Kidney glomerular epithelial cell (primary cell): Measurements from ENCODE around the gene CALR3.
"Not testable (repeated sequence)": the region's sequence is repeated elsewhere in the genome, so short reads cannot be mapped to it uniquely, and the experiment has no call there.

Source experiments
- DNase-seq: peaks from one replicate; lab custom pipeline; 2025; lab: John Stamatoyannopoulos, UW

Gene CALR3

DNA sequence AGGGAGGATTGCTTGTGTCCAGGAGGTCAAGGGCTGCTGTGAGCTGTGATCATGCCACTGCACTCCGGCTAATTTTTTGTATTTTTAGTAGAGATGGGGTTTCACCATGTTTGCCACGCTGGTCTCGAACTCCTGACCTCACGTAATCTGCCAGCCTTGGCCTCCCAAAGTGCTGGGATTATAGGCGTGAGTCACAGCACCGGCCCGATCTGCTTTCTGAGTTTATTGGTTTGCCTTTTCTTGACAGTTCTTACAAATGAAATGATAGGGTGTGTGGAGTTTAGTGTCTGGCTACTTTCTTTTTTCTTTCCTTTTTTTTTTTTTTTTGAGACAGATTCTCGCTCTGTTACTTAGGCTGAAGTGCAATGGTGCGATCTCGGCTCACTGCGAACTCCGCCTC, 1.1 kb upstream of the CALR3 start:
- DNase-seq, result no peak

DNA sequence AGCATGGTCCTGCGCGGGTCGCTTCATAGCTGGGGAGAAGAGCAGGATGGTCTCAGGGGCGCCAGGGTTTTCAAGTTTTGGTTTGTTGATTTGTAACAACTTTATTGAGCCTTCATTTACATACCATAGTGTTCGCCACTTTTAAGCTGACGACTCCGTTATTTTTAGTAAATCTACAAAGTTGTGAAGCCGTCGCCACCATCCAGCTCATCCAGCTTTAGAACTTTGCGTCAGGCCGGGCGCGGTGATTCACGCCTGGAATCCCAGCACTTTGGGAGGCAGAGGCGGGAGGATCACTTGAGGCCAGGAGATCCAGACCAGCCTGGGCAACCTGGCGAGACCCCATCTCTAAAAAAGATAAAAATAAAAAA, 631 bp upstream of the CALR3 start:
- DNase-seq, result no peak

DNA sequence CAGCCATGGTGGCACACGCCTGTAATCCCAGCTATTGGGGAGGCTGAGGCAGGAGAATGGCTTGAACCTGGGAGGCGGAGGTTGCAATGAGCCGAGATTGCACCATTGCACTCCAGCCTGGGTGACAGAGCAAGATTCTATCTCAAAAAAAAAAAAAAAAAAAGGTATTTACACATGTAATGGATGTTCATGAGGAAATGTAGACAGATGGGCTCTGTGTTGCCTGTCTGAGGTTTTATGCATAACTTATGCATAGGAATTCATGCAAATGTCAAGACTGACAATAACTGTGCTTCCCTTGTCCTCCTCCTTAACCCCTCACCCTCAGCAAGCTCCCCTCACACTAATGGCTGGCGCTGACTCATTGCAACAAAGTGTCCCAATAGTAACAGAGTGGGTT, 9.5 kb downstream of the CALR3 start:
- not testable (repeated sequence) for DNase-seq

DNA sequence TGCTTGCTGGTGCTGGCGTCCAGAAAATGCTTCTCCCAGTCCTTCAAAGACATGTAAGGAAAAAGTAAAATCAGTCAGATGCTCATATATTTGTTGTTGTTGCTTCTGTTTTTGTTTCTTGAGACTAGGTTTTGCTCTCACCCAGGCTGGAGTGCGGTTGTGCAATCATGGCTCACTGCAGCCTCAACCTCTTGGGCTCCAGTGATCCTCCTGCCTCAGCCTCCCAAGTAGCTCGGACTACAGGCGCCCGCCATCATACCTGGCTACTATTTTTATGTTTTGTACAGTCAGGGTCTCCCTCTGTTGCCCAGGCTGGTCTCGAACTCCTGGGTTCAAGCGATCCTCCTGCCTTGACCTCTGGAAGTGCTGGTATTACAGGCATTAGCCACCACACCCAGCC, 13.2 kb downstream of the CALR3 start:
- DNase-seq, result no peak

DNA sequence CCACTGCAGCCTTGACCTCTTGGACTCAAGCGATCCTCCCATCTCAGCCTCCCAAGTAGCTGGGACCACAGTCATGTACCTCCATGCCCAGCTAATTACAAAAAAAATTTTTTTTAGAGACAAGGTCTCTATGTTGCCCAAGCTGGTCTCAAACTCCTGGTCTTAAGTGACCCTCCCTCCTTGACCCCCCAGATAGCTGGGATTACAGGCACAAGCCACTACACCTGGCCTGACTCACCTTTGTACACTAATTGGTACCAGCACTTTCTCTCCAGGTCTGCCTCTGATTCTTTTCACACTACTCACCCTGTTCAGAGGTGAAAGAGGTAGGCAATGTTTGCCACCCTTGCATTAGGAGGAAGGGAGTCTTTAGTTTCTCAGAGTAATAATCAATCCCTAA, 18.7 kb downstream of the CALR3 start:
- DNase-seq, result no peak

DNA sequence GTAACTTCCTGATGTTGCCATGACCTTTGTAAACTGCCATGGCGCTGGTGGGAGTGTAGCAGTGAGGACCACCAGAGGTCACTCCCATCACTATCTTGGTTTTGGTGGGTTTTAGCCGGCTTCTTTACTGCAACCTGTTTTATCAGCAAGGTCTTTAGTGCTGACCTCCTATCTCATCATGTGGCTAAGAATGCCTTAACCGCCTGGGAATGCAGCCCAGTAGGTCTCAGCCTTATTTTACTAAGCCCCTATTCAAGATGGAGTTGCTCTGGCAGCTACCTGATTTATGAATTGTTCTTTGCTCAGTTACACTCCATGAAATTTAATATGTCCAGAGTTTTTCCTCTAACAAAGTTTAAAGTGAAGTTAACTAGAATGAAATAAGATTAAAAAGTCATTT, 19.6 kb downstream of the CALR3 start:
- DNase-seq, result no peak

DNA sequence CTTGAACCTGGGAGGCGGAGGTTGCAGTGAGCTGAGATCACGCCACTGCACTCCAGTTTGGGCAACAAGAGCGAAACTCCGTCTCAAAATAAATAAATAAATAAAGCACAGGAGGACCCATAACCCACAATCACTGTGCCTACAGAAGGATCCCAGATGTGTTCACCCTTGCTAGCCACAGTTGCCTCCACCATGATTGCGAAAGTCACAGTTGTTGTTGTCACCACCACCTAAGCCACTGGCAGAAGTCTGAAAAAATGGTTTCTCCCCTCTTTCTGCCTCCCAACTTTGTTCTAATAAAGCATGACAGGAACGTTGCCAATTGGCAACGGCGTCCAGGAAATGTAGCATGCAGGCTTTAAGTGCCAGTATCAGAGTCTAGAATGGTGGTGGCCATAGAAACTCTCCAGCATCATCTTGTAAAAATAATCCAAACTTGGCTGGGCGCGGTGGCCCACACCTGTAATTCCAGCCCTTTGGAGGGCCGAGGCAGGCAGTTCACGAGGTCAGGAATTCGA, 22.0 kb downstream of the CALR3 start:
- DNase-seq, result no peak

DNA sequence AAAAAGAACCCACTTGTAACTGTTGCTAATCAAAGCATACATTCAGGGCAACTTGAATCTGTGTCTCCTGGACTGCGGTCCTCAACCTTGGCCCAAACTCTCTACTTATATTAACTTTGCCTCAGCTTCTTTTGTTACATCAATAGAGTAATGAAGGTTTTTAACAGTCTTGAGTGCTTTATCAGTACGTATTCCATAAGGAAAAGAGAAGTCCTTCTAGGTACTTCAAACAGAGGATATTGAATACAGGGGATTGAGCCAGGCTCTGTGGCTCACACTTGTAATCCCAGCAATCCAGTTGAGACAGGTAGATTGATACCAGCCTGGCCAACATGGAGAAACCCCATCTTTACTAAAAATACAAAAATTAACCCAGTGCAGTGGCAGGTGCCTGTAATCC, 23.0 kb downstream of the CALR3 start:
- DNase-seq, result no peak

DNA sequence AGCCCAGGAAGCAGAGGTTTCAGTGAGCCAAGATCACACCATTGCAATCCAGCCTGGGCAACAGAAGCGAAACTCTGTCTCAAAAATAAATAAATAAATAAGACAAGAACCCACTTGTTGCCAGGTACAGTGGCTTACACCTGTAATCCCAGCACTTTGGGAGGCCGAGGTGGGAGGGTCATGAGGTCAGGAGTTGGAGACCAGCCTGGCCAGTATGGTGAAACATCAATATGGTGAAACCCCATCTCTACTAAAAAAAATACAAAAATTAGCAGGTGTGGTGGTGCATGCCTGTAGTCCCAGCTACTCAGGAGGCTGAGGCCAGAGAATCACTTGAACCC, 23.4 kb downstream of the CALR3 start:
- not testable (repeated sequence) for DNase-seq

DNA sequence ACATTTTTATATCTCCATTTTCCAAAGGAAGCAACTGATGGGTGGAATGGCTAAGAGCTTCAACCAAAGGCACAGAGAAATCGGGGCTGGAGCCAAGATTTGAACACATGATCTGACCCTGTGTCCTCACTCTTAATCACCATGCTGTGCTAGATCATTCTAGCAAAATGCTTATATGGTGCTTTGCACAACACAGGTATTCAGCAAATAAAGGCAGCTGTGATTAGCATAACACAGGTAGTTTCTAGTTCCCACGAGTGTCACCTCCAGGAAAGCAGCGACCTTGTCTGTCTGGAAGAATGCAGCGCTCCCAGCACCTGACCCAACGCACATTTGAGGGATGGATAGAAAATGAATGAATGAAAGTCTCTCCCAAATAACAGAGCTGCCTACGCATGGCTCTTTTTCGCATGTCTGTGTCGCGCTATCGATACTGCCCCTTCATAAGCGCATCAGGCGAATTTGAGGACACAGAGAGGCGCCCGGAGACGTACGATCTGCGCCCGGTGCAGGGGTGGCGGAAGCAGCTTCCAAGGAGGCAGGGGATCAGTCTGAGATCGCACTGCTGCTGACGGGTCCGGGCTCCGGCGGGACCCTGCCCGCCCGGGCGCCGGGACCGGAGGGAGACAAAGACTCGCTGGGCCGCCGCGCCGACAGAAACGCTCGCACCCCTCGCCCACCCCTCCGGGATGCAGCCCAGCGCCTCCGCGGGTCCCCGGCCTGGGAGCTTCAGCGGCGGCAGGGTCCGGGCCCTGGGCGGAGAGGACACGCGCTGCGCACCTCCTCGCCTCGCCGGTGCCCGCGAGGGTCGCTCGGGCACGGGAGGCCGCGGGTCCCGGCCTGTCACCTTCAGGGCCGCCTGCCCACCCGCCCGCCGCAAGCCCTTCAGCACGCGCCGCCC, 24.8 kb downstream of the CALR3 start:
- DNase-seq, result no peak

DNA sequence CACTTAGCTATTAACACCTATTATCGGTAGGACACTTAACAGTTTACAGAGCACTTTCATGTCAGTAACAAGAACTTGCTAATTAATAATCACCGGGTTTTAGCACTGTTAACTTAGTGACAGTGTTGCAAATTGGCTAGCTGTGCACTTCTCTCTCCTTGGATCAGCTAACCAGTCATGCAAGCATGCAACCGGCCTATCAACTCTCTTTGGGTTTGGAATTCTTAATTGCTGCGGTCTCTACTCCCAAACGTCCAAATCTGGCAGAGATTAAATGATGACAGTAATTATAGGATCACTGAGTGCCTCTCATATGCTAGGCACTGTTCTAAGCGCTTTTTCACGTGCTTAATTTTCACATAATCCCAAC, 25.4 kb downstream of the CALR3 start:
- no peak for DNase-seq

DNA sequence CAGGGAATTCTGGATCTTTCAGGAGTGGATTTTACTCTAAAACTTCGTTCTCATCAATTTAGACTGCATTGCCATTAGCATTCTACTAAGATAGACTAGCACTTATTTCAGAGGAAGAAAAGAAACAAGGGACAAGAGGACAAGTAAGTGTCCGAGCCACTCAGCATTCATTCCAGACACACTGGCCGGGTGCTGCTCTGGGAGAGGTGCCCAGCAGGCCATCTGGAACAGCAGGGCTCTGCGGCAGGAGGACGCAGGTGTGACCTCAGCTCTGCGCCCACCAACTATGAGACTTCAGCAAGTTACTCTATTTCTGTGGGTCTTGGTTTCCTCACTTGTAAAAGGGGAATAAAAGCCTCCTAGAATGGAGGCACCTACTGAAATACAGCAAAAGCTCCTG, 28.4 kb downstream of the CALR3 start:
- no peak for DNase-seq

DNA sequence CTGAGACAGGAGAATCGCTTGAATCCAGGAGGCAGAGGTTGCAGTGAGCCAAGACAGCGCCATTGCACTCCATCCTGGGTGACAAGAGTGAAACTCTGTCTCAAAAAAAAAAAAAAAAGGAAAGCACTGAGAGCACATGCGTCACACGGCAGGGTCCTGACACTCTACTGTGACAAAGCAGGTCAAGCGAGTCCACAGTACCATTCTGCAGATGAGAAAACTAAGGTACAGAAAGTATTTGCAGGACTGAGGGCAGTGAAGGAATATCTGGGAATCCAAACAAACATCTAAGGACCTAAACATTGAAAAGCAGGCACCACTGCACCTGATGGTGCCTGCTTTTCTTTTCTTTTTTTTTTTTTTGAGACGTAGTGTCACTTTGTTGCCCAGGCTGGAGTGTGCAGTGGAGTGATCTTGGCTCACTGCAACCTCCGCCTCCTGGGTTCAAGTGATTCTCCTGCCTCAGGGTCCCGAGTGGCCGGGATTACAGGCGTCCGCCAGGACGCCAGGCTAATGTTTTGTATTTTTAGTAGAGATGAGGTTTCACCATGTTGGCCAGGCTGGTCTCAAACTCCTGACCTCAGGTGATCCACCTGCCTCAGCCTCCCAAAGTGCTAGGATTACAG, 29.1 kb downstream of the CALR3 start:
- not testable (repeated sequence) for DNase-seq

DNA sequence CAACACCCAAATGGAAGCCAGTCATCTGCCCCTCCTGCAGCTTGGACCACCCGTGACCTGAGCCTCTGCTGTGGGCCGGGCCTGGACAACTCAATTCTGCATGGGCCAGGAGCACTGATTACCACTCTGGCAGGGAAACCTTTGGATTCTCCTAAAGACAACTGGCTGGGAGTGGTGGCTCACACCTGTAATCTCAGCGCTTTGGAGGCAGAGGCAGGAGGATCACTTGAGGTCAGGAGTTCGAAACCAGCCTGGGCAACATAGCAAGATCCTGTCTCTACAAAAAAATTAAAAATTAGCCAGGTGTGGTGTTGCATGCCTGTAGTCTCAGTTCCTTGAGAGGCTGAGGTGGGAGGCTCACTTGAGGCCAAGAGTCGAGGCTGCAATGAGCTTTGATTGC, 30.7 kb downstream of the CALR3 start:
- DNase-seq, result no peak

DNA sequence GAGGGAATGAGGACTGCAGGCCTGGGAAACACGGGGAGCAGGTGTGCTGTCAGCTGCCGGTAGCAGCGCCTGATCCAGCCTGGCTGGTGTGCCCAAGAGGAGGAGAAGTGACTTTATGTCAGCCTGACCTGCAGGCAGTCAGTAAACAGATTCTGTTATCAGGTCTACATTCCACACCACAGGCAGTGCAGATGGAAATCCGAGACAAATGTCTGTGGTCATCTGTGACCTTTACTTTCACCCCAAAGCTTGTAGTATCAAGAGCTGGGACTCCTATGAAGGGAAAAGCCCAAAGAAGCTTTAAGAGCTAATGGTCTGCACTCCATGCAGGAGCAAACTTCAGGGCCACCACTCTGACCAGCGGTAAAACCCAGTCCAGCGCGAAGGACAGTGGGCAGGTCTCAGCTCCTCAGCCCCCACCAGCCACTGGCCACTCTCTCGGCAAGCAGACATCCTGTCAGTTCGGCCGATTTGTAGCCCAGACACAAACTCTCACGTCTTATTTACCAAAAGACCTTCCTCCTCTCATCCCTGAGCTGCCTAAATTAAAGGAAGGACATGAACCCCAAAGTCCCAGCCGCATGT, 31.9 kb downstream of the CALR3 start:
- no peak for DNase-seq

DNA sequence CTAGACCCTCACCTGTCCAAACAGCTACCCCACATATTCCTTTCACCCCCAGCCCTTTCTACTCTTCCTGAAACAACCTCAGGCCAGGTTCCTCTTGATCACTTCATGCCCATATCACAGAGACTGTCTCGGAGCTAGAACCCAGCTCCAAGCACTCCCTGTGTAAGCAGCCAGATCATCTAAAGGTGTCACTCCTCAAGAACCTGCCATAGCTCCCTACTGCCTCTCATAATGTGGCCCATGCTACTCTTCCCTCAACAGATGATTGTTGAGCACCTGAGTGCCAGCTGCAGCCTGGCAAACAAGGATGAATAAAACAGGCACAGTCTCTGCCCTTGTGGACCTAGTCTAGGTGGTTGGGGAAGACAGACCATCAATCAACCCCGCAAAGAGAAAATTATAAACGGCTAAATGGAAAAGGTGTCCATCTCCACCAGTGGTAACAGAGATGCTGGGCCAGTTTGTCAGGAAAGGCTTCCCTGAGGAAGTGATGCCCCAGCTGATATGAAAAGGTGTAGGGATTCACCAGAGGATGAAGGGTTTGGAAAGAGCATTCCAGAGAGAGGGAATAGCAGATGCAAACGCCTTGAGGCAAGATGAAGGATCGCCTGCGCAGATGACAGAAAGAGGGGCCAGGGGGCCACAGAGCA, 32.5 kb downstream of the CALR3 start:
- no peak for DNase-seq

DNA sequence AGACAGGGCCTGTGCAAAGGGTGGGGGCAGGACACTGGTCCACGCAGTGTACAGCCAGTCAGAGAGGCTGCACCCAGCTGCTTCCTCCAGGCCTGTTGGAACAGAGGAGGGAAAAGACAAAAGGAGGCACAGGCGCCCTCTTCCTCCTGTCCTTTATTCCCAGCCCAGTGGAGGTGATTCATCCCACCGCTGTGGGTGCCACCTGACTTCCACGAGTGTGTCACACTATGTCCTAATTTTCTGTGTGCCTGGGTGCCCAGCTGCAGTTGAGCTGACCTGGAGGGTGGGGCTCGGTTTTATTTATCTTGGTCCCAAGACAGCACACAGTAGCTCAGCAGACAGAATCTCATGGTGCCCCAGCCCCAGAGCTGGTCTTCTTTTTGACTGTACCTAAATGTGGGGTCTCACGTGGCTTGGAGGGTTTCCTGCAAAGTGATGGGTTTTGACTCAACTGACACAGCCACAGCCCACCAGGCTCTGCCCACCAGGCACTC, 33.2 kb downstream of the CALR3 start:
- DNase-seq, result no peak

DNA sequence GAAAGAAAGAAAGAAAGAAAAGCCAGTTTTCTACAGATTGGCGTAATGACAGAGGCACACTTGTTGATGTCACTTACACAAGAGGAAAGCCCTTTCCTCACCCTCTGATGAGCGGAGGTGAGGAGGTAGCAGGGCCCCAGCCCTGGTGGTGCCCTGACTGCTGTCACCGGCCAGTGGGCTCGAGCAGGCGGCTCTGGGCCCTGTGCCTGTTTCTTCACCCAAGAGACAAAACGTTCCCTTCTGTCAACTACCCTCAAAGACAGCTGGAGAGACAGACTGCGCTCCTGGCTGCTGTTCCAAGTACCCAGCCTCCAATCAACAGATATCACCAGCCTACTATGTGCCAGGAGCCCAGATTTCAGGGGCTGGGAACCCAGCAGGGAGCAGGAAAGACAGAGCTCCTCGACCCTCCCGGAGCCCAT, 34.3 kb downstream of the CALR3 start:
- no peak for DNase-seq

DNA sequence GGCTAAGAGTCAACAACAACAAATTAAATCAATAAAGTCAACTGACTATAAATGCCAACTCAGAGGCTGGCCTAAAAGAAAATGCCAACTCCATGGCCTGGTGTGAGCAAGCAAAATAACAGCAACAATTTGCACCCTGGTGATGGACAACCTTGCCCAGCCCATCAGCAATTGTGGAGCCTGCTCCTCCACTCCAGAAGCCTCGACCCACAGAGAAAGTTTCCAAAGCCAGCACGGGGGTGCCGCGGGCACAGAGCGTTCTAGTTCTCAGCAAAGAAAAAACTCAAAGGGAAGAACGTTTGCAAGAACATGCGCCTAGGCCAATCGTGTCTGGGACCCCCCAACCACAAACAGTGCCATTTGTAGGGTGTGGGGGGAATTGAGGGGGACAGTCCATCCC, 35.5 kb downstream of the CALR3 start:
- no peak for DNase-seq

DNA sequence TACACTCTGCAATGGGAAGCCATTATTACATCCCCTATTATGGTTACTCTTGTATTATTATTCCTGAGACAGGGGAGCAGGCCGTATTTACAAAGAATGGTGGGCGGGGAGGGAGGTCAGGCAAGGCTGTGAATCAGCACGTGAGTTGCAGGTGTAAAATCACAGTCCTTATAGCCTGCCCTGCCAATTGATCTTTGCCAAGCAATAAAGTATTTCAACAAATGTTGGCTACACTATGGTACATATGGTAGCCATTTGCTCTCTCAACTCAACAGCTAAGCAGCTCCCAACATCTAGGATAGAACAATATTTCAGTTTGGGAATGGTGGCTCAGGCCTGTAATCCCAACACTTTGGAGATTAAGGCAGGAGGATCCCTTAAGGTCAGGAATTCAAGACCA, 36.3 kb downstream of the CALR3 start:
- DNase-seq, result no peak

DNA sequence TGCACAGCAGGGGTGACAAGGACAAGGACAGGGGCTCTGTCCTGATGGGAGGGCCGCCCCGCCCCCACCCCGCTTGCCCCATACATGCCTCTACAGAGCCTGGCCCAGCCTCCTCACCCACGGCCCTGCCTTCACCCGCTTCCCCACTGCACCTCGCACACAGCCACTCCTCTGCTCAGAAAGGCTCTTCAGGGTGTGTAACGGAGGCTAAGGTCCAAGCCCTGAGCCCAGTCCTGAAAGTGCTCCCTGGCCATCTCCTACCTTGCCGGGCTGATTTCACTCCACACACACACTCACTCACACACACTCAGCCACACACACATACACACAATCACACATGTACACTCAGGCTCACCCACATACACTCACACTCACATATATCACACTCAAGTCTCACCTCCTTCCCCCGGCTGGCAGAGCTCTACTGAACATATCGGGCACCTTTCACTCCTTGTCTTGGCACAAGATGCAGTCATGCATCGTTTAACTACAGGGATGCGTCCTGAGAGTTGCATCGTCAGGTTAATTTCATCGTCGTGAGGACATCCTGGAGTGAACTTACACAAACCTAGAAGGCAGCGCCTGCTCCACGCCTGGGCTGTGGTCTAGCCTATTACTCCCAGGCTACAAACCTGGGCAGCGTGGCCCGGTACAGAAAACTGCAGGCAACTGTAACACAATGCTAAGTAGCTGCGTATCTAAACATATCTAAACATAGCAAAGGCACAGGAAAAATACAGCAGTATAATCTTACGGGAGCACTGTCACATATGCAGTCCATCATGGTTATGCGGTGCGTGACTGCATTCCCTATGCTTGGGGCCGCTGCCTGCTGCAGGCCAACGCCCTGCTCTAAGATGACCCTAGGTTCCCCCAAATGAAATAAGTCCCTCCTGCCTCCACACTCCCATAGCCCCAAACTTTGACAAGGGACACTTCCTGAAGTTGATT, 37.3 kb downstream of the CALR3 start:
- DNase-seq, result no peak

DNA sequence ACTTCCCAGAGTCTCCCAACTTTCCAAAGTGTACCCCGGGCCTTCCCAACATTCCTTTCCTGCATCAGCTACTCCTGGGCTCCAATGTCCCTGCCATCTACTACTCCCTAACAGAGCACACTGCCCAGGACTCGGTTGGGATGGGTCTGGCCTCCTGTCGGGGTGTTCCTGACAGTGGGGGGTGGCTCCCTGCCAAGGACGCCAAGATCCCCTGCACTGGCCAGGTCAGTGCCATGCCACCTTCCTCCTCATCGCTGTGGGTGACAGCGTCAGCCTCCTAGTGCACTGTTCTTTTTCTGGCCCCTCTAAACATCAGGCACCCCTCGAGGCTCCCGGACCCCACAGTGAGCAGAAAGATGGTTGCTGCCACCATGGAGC, 38.0 kb downstream of the CALR3 start:
- DNase-seq, result peak; percentile 62
